NCI-H1417 treated with DMSO at 0.1 percent for 48 hours (cell line): ENCODE data around the gene PTCH2.
A peak's percentile ranks its signal among the peaks of the same experiment; 100 is the strongest.

Source experiments
- DNase-seq: peaks from one replicate; lab custom pipeline; 2025; lab: John Stamatoyannopoulos, UW

PTCH2 gene

DNA sequence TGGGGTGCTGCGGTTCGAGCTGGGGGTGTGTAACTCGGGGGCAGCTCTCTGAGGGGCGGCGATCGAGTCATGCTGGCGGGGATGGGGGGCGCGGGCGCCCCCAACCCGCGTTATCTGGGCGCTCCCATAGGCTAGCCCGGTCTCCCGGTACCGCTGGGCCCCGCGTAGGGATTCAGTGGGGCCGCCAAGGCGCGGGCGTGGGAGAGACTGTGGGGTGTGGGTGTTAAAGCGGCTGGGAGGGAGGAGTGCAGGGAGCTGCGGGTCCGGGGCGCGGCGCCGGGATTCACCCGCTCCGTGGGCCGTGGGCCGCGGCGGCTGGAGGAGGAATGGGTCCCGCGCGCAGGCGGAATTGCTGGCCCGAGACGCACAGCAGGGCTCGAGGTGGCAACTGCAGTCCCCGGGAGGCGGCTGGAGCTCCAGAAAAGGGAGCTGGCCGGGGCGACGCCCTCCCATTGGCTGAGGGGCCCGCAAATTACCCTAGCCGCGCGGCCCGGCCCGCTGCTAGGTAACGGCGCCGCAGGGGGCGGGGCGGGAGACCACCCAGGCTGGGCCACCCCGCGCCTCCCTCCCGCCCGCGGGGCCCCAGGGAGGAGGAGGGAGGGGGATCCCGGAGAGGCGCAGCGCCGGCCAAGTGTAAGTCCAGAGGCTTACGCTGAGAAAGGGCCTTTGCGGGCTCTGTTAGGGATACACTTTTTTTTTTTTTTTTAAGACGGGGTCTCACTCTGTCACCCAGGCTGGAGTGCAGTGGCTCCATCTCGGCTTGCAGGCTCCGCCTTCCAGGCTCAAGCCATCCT is at the start of gene PTCH2:
PTCH2 (minus strand) TSS at position 392 of the 794 bp plus-strand sequence; CDS start at position 71, 321 bp downstream.
- peak; percentile 18 for DNase-seq

- DNase-seq, result no peak
Measured at GRCh38 chr1:44890007-44890406, 47.0 kb upstream of the PTCH2 start.

GRCh38 chr1:44885406-44885805 is 42.4 kb upstream of the PTCH2 start:
- no peak for DNase-seq

- DNase-seq, result no peak
Measured at GRCh38 chr1:44884746-44885145, 41.7 kb upstream of the PTCH2 start.

DNA sequence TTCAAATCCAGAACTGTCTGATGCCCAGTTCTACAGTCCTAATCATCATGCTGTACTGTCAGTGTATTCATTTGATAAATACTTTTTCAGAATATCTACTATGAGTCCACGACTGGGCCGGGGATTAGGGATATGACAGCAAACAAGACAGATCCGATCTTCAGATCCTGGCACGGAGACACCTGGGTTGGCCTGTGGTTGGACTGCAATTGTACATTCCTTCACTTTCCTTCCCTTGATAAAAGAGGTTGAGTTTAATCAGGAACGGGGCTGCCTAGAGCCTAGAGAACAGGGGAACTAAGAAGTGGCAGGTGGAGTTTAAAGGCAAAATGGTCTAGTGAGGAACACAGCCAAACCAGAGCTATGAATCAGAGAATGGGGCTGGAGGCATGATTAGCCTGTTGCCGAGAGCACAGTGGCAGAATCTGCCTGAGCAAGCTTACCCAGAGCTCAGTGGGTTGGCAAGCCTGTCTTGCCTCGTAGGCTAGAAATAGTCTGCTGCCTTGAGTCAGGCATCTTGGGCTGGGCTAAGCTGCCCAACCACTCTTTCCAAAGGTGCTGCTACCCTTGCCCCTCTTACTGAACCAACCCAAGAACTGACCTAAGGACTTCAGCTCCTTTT is 38.1 kb upstream of the PTCH2 start:
- DNase-seq, result no peak

GRCh38 chr1:44874155-44874554 is 31.1 kb upstream of the PTCH2 start:
- no peak for DNase-seq

DNA sequence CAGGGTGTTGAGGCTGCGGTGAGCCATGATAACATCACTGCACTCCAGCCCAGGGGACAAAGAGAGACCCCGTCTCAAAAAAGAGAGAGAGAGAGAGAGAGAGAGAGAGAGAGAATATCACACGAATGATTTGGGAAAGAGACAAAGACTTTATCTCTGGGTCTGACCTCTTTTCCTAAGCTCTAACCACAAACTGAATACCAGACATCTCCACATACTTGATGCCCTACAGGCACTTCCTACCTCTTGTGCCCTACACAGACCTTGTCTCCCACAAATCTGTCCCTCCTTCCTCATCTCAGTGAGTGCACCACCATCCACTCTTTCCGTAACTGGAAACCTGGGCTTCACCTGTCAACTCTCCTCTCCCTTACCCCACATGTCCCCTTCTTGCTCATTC is 27.0 kb upstream of the PTCH2 start:
- DNase-seq, result no peak

GRCh38 chr1:44867801-44868200 is 24.7 kb upstream of the PTCH2 start:
- no peak for DNase-seq

GRCh38 chr1:44862829-44863401 is 19.9 kb upstream of the PTCH2 start:
- DNase-seq, result no peak

DNA sequence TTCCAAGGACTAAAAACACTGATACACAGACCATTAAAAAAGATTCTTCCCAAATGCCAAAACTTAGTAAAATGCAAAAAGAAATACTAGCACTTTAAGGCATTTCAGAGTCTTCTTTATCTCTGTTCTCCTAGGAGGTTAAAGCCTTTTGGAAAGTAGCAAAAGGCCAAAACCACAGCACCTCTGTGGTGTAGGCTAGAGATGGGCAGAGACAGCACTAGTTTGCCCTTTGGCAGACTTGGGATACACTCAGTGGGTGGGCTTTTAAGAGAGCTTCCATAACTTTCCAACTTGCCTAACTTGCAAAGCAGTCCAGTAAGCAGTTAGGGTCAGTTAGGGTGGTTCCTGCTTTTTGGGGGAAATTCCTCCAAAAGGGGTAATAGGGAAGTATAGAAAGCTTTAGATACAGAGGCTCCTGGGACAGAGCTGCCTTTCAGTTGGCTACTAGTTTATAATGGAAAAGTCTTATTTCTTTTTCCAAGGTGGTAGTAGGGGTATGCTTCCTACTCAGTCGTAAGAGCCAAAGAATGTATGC is 17.9 kb upstream of the PTCH2 start:
- no peak for DNase-seq

DNA sequence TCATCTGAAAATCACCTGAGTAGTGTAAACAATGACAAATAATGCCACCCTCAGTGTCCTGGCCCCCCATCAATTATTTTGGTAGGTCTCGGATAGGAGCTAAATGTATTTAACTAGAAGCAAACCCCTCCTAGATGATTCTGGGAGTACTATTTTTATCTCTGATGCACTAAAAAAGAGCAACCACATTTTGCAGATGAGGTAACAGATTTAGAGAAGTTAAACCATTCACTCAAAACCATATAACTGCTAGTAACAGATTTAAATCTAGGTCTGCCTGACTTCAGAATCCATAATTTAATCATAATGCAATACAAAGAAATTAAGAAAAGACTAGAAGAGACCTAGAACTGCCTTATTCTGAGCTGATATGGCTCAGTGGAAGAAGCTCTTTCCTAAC is 17.3 kb upstream of the PTCH2 start:
- DNase-seq, result no peak

DNA sequence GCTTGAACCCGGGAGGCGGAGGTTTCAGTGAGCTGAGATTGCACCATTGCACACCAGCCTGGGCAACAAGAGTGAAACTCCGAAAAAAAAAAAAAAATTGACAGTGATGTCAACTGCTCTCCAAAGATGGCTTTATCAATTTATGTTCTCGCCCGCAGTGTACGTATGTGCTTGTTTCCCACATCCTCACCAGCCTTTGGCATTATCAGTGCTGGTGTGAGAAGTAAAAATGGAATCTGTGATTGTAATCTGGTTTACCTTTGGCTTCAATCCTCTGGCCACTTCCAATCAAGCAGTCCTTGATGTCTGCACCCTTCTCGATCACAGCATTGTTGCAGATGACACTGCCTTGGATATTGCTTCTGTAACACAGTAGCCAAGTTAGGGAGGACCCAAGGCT is 14.4 kb upstream of the PTCH2 start:
- DNase-seq, result no peak

DNA sequence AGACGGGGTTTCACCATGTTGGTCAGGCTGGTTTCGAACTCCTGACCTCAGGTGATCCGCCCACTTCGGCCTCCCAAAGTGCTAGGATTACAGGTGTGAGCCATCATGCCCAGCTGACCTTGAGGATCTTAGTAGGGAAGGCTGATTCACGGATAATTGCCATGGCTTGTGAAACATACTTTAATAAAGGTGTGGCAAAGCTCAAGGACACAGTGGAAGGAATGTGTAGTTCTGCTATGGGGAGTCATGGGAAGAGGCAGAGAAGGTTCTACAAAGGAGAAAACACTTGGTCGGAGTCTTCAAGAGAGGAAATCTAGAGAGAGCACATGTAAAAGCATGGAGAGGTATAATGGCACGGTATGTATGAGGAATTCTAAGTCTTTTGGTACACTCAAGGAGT is 12.7 kb upstream of the PTCH2 start:
- no peak for DNase-seq

DNA sequence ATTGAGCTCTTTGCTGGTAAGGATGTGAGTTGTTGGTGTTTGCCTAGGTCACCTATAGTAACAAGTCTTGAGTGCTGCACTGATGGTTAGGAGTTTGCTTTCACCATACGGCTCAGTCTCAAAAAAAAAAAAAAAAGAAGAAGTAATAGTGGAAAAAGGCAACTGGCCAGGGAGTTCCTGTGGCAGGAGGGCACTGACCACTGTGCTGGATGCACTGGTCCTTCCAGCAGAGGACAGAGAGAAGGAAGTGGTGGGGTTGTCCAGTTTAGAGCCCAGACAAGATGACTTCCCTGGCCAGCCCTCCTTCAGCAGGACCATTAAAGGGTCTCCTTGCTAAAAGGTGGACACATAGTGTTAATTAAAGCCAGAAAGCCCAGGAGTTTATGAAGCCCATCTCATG is 11.9 kb upstream of the PTCH2 start:
- DNase-seq, result no peak

- DNase-seq, result no peak
Measured at GRCh38 chr1:44853201-44853600, 10.1 kb upstream of the PTCH2 start.

- no peak for DNase-seq
Measured at GRCh38 chr1:44851308-44851707, 8.3 kb upstream of the PTCH2 start.

GRCh38 chr1:44849575-44850132 is 6.6 kb upstream of the PTCH2 start:
- DNase-seq, result no peak

GRCh38 chr1:44848456-44849181 is 5.6 kb upstream of the PTCH2 start:
- no peak for DNase-seq

DNA sequence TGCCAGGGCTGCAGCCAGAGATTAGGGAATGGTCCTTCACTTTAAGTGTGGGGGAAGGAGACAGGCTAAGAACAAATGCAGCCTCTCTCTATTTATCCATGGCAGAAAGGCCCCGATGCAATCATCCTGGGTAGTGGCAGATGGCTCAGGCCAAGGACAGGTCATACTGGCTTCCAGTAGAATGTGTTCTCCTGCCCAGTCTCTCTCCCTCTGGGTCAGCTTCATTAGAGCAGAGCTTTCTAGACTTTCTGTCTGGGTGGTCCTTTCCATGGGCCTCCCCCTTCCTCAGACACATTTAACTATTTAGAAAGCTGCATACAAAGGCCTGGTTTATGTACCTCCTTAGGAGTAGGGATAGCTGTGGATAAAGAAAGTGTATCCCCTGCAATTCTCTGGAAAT is 4.8 kb upstream of the PTCH2 start:
- no peak for DNase-seq

GRCh38 chr1:44846985-44847384 is 3.9 kb upstream of the PTCH2 start:
- DNase-seq, result no peak

GRCh38 chr1:44842486-44842861 is 579 bp downstream of the PTCH2 start:
- DNase-seq, result no peak

- DNase-seq, result no peak
Measured at GRCh38 chr1:44839576-44839975, 3.5 kb downstream of the PTCH2 start.
